Suprapubic skin (tissue), 4 donors: Measurements from ENCODE around the gene BPIFA3.

Experiments used
- EP300 ChIP-seq: sonication (generic); formaldehyde crosslinking; IDR thresholded peaks from one replicate; pipeline ENCODE4 v1.6.1; 2017; ENCODE audit warnings: antibody characterized with exemption
- POLR2A ChIP-seq, 2 donors: fragments of 450-650 bp; IDR thresholded peaks; one replicate each; pipeline ENCODE4 v1.6.1; 2017; ENCODE audit warnings: antibody characterized with exemption in 2 of 2, mild to moderate bottlenecking in 2 of 2, moderate library complexity in 2 of 2
- POLR2AphosphoS5 ChIP-seq, 3 donors: sonication (generic); formaldehyde crosslinking; IDR thresholded peaks; one replicate each; pipeline ENCODE4 v1.6.1; 2017; ENCODE audit warnings: antibody characterized with exemption in 3 of 3
- TF ChIP-seq, protein P1 (sequence below), 2 donors: fragments of 200-600 bp in 1 of 2; fragments of 450-650 bp in 1 of 2; sonication (generic) in 1 of 2; IDR thresholded peaks; one replicate each; pipeline ENCODE4 v1.5.1; 2016 to 2019; ENCODE audit warnings: antibody characterized with exemption in 2 of 2, mild to moderate bottlenecking in 1 of 2, moderate library complexity in 1 of 2

DNA sequence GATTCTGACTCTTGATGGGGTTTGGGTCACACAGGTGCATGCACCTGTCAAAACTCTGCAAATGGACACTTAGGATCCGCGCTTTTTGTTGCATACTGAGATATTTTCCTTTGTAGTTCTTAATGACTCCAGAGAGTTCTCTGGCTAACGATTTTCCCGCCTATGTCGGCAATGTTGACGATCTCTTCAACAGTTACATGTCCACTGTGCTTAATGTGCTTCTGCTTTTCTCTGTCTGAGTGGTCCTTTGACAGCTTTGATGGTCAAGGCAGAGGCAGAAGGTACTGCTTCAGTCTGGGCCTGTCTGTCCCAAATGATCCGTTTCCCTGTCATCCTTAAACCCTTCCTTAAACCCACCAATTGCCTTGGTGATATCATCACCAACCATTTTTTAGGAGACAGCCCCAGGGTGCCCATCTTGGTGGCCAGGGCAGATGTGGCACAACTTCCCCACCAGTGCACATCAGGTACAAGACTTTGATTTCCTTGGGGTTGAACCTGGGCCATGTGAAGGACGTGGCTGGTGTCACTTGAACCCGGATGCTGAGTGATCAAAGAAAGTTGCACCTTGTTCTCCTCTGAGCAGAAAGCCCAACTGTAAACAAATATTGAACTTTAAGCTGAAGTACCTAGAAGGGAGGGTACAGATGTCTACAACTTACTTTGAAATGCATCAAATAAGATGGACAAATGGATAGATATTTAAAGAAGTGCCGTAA lies 55.2 kb downstream of the BPIFA3 start:
- TF ChIP-seq, protein P1, sequence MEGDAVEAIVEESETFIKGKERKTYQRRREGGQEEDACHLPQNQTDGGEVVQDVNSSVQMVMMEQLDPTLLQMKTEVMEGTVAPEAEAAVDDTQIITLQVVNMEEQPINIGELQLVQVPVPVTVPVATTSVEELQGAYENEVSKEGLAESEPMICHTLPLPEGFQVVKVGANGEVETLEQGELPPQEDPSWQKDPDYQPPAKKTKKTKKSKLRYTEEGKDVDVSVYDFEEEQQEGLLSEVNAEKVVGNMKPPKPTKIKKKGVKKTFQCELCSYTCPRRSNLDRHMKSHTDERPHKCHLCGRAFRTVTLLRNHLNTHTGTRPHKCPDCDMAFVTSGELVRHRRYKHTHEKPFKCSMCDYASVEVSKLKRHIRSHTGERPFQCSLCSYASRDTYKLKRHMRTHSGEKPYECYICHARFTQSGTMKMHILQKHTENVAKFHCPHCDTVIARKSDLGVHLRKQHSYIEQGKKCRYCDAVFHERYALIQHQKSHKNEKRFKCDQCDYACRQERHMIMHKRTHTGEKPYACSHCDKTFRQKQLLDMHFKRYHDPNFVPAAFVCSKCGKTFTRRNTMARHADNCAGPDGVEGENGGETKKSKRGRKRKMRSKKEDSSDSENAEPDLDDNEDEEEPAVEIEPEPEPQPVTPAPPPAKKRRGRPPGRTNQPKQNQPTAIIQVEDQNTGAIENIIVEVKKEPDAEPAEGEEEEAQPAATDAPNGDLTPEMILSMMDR (IDR thresholded peaks at IDR 0.05), result no peak
- TF ChIP-seq EP300 (no peak), POLR2A (IDR thresholded peaks at IDR 0.05) (no peak), POLR2AphosphoS5 (IDR thresholded peaks at IDR 0.05) (no peak)
